ENCODE measurements around the gene TSEN15.

- TF ChIP-seq POU2F2 (IDR thresholded peaks at IDR 0.05; ENCODE audit: borderline replicate concordance, low read depth, low read length) (peak; percentile 52; the same call in 1 of the 3 replicates), MAX (IDR thresholded peaks at IDR 0.05; ENCODE audit: low read depth, low read length) (peak; percentile 90), GATAD2B (conservative IDR thresholded peaks at IDR 0.05; ENCODE audit: low read depth) (peak; percentile 91), HSF1 (IDR thresholded peaks at IDR 0.05; ENCODE audit: low read depth, low read length) (peak; percentile 79; the same call in 1 of the 2 replicates), MTA2 (IDR thresholded peaks at IDR 0.05; ENCODE audit: low read depth) (no peak), CEBPB (IDR thresholded peaks at IDR 0.05; ENCODE audit: borderline replicate concordance in 1 of 2, low read depth in 2 of 2, low read length in 2 of 2) (peak in 1 of 2 experiments; percentile 70; a peak in 1 of 4 replicates), POLR2AphosphoS5 (IDR thresholded peaks at IDR 0.05; ENCODE audit: low read length) (peak; percentile 80; the same call in 1 of the 2 replicates), NFYB (IDR thresholded peaks at IDR 0.05; ENCODE audit: insufficient read depth, low read depth, low read length) (no peak)
- TF ChIP-seq, protein P1, sequence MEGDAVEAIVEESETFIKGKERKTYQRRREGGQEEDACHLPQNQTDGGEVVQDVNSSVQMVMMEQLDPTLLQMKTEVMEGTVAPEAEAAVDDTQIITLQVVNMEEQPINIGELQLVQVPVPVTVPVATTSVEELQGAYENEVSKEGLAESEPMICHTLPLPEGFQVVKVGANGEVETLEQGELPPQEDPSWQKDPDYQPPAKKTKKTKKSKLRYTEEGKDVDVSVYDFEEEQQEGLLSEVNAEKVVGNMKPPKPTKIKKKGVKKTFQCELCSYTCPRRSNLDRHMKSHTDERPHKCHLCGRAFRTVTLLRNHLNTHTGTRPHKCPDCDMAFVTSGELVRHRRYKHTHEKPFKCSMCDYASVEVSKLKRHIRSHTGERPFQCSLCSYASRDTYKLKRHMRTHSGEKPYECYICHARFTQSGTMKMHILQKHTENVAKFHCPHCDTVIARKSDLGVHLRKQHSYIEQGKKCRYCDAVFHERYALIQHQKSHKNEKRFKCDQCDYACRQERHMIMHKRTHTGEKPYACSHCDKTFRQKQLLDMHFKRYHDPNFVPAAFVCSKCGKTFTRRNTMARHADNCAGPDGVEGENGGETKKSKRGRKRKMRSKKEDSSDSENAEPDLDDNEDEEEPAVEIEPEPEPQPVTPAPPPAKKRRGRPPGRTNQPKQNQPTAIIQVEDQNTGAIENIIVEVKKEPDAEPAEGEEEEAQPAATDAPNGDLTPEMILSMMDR (IDR thresholded peaks at IDR 0.05 in 2 of 3, conservative IDR thresholded peaks at IDR 0.05 in 1 of 3; ENCODE audit: control insufficient read depth in 2 of 3, extremely low read depth in 1 of 3, insufficient read depth in 1 of 3, low read depth in 3 of 3, low read length in 3 of 3): no peak
These were observed at the start of gene TSEN15 for GRCh38 chr1:184051485-184052193.
